GM10266 (cell line): ENCODE measurements around the gene CBFB.

Source experiments
- DNase-seq: peaks from one replicate; pipeline ENCODE4 v3.0.0; 2012; ENCODE audit errors: extremely low spot score
- TF ChIP-seq, protein P1 (sequence below): IDR thresholded peaks from 2 replicates; pipeline ENCODE4 v1.5.1; 2012; ENCODE audit warnings: mild to moderate bottlenecking, low read depth; ENCODE audit not compliant: control insufficient read depth, insufficient read depth; ENCODE audit errors: missing control alignments

CBFB gene

DNA sequence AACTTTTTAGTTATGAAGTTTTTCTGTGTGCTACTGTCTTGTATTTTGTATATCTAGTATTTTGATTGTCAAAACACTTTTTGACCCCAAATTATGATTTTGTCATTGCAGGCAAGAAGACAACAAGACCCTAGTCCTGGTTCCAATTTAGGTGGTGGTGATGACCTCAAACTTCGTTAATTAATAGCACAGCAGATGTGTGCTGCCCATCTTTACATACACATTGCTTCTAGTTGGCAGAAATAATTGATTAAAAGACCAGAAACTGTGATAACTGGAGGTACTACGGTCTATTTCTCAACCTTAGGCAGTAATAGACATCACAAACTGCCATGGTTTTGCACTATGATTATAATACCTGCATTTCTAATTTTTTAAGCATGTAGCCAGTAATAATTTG, 69.7 kb downstream of the CBFB start:
- TF ChIP-seq, protein P1, sequence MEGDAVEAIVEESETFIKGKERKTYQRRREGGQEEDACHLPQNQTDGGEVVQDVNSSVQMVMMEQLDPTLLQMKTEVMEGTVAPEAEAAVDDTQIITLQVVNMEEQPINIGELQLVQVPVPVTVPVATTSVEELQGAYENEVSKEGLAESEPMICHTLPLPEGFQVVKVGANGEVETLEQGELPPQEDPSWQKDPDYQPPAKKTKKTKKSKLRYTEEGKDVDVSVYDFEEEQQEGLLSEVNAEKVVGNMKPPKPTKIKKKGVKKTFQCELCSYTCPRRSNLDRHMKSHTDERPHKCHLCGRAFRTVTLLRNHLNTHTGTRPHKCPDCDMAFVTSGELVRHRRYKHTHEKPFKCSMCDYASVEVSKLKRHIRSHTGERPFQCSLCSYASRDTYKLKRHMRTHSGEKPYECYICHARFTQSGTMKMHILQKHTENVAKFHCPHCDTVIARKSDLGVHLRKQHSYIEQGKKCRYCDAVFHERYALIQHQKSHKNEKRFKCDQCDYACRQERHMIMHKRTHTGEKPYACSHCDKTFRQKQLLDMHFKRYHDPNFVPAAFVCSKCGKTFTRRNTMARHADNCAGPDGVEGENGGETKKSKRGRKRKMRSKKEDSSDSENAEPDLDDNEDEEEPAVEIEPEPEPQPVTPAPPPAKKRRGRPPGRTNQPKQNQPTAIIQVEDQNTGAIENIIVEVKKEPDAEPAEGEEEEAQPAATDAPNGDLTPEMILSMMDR: no peak
- DNase-seq: no peak

DNA sequence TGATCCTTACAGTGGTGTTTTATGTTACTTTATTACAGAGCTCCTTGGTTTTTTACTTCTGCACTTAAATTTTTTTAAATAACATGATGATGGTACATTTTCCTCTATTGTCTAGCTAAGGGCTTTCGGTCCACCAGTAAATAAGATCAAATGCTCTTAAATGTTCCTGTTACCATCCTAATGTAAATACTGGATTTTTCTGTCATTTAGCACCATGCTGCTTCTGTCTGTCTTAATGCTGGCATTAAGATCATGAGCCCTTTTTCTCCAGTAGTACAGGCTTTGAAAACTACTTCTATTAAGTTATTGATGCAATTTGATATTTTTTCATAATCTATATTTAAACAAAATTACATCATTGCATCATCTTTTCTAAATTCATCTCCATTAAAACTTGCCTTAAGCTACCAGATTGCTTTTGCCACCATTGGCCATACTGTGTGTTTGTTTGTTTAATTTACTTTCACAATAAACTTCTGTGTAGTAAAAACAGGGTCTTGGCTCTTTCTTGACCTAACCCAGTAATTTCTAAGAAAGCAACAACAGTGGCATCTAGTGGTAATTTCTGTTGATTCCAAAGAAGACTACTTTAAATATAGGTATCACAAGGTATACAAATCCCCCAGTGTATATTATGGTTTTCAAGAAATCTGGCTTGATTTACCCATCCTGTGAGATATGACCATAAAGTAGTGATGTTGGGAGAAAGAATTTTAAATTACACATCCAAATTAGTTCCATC, 71.8 kb downstream of the CBFB start:
- DNase-seq: peak; percentile 41
- TF ChIP-seq, protein P1: no peak

DNA sequence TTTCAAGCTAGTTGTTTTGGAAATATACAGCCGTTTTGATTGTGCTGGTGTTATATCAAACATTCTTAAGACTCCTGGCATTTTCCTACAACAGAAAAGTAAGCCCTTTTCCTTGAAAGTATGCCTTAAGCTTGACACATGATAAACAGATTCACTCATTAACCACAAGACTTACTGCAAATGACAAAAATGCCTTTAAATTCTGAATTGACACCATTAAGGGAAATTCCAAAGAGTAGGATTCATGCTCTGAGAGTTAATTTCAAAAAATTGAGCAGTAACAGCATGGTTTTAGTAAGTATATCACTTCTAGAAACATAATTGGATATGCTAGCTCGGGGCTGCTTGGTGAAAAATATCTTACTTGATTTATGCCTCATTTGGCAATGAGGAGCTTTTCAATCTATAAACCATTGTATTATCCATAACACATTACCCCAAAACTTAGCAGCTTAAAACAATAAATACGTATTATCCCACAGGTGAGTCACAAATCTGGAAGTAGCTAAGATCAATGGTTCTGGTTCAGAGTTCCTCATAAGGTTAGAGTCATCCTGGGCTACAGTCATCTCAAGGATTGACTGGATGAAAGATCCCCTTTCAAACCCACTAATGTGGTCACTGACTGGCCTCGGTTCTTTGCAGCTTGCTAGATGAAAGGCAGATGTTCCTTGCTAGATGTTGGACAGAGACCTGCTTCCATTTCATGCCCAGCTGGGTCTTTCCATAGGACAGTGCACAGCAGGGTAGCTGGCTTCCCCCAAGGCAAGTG, 72.5 kb downstream of the CBFB start:
- TF ChIP-seq, protein P1: no peak
- DNase-seq: no peak

GRCh38 chr16:67104061-67104460, 75.1 kb downstream of the CBFB start:
- DNase-seq: no peak
- TF ChIP-seq, protein P1: peak; percentile 17

DNA sequence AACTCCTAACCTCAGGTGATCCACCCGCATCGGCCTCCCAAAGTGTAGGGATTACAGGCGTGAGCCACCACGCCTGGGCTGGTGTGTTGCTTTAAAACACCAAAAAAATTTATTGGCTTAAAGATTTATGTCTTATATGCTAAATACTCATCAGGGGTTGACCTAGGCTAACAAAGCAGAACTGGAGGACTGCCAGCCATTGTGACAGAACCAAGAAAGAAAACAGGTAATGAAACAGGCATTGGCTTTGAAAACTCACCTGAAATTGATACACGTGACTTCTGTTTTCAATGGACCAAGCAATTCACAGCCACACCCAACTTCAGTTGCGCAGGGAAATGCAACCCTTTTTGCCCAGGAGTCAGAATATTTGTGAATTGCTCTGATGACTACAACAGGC, 75.9 kb downstream of the CBFB start:
- DNase-seq: no peak
- TF ChIP-seq, protein P1: no peak

DNA sequence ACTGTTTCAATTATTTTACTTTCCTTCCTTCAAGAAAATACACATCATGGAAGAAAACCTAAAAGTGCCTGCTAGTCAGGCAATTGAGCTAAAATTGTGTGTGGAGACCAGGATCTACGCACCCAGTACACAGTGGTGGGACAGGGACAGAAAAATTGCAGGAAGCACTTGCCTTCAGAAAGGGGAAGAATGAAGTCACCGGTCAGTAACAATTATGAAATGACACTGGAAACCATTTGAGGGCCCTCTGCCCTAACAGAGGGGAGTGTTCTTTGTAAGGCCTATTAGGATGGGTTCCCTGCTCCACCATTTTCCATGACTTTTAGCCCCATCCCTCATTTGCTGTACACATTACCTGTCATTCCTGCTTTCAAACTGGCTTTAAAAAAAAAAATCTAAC, 76.3 kb downstream of the CBFB start:
- DNase-seq: no peak
- TF ChIP-seq, protein P1: no peak

GRCh38 chr16:67105881-67106280, 76.9 kb downstream of the CBFB start:
- DNase-seq: no peak
- TF ChIP-seq, protein P1: no peak
